H54 (cell line): ENCODE measurements around the gene ZNF331.

ENCODE experiments used
- DNase-seq: peaks from one replicate; pipeline ENCODE4 v3.0.0; 2011; ENCODE audit warnings: low spot score, mixed read lengths; ENCODE audit not compliant: insufficient read length
- FAIRE-seq: peaks from 3 replicates; lab custom pipeline; 2011; peaks lifted over from hg19 to GRCh38; lab: Jason Lieb, UNC
- POLR2A ChIP-seq: IDR thresholded peaks from 2 replicates; pipeline ENCODE4 v1.6.1; 2011; ENCODE audit warnings: low read depth, mild to moderate bottlenecking, low read length

The ZNF331 gene

GRCh38 chr19:53576941-53577653 lies 39.2 kb downstream of the ZNF331 start:
- DNase-seq (no peak), FAIRE-seq (no peak)
- TF ChIP-seq POLR2A, result no peak

DNA sequence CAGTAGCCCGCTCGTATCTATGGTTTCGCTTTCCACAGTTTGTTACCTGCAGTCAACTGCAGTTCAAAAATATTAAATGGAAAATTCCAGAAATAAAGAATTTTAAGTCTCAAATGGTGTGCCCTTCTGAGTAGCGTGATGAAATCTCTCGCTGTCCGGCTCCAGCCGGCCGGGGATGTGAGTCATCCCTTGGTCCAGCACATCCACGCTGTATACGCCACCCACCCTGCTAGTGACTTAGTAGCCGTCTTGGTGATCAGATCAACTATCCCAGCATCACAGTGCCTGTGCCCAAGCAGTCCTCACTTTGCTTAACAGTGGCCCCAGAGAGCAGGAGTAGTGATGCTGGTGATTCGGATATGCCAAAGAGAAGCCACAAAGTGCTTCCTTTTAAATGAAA lies 40.0 kb downstream of the ZNF331 start:
- FAIRE-seq (no peak), DNase-seq (no peak)
- TF ChIP-seq POLR2A, result no peak

DNA sequence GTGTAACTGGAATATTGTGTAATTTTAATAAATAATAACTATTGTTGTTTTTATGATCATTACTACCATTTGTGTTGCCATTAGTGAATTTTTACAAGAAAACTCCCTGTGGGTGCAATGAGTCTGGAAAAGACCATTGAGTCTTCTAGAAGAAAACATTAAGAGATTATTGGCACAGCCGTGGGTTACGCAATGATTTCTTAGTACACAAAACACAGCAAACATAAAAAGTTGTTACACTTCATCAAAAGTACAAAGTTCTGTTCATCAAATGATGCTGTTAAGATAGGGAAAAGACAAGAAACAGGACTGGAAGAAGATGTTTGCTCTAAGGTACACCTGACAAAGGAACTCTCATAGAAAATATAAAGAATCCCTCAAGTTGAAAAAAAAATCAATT lies 41.6 kb downstream of the ZNF331 start:
- FAIRE-seq (no peak), DNase-seq (no peak)
- TF ChIP-seq POLR2A, result no peak

GRCh38 chr19:53580871-53581835 lies 43.2 kb downstream of the ZNF331 start:
- DNase-seq (no peak), FAIRE-seq (no peak)
- TF ChIP-seq POLR2A, result no peak

DNA sequence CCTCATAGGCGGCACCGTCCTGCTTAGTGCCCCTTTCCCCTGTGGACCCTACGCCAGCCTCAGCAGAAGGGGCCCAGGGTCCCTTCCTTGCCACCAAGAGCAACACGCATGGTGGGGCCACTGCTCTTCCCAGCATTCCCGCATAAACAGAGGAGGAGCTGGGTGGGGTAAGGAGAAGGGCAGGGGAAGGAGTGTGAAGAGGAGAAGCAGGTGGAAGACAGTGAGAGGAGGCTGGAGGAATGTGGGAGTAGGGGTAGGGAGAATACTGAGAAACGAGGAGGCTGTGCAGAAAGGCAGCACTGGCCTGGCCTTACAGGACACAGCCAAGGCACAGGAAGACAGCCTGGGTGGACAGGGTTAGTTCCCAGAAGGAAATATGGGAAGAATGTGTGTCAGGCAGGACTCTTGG lies 43.9 kb downstream of the ZNF331 start:
- DNase-seq, result no peak
- no peak for FAIRE-seq
- no peak for TF ChIP-seq POLR2A

DNA sequence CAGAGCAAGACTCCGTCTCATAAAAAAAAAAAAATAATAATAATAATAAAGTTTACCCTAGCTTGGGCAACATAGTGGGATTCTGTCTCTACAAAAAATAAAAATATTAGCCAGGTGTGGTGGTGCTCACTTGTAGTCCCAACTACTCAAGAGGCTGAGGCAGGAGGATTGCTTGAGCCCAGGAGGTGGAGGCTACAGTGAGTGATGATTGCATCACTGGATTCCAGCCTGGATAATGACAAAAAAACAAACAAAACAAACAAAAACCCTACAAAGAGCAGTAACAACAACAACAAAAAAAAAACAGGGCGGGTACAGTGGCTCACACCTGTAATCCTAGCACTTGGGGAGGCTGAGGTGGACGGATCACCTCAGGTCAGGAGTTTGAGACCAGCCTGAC lies 45.2 kb downstream of the ZNF331 start:
- no peak for TF ChIP-seq POLR2A

GRCh38 chr19:53586277-53586691 lies 48.3 kb downstream of the ZNF331 start:
- FAIRE-seq (no peak), DNase-seq (no peak)
- no peak for TF ChIP-seq POLR2A

More for the DNA sequence above, 45.2 kb downstream of the ZNF331 start:
- FAIRE-seq (no peak), DNase-seq (no peak)

- no peak for TF ChIP-seq POLR2A
- no peak for DNase-seq
- no peak for FAIRE-seq
These were observed 57.0 kb downstream of the ZNF331 start for GRCh38 chr19:53594811-53595509.

GRCh38 chr19:53595510-53595867 lies 57.5 kb downstream of the ZNF331 start:
- FAIRE-seq, result no peak
- no peak for TF ChIP-seq POLR2A
- no peak for DNase-seq

DNA sequence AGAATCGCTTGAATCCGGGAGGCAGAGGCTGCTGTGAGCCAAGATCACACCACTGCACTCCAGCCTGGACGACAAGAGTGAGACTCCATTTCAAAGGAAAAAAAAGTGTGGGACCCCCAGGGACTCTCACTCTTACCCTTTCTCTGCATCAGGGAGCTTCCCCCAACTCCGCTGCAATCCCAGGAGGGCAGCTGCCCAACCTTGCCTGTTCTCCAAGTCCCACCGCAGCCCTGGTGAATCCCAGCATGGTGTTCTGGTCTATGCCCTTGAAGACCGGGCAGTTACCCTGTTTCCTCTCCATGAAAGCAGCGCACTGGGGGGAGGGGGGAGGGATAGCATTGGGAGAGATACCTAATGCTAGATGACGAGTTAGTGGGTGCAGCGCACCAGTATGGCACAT lies 58.1 kb downstream of the ZNF331 start:
- DNase-seq (no peak), FAIRE-seq (no peak)
- no peak for TF ChIP-seq POLR2A

- TF ChIP-seq POLR2A, result no peak
- FAIRE-seq, result no peak
- no peak for DNase-seq
These were observed 59.1 kb downstream of the ZNF331 start for GRCh38 chr19:53597023-53597422.

DNA sequence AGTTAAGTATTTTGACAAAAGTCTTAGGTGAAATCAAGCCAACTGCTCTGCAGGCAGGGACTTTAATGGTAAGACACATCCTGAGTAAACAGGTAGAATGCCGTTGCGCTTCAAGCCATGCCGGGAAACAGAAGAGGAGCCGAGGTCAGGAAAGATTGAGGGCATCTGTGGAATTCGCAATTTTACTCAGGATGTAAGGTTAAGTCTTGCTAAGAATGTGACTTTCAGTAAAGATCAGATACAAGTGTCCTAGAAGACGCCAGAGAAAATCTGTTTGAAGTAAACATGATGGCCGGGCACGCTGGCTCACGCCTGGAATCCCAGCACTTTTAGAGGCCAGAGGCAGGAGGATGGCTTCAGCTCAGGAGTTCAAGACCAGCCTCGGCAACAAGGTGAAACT lies 60.4 kb downstream of the ZNF331 start:
- no peak for TF ChIP-seq POLR2A
- no peak for FAIRE-seq
- DNase-seq, result no peak

DNA sequence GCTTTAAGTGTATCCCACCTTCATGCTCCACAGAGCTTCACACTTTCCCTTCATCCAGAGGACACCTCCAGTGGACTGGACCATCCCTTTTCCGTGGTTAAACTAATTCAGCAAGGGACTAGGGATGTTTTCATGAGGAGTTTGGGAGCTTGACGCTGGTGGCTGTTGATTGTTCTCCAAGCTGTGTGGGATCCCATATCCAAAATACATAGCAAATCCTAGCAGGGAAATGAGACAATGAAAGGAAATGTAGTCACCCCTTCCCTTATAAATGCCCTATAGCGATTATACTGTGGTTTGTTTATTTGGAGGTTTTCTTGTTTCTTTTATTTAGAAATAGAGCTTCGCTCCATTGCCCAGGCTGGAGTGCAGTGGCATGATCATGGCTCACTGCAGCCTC lies 62.3 kb downstream of the ZNF331 start:
- TF ChIP-seq POLR2A, result no peak
- FAIRE-seq (no peak), DNase-seq (no peak)

DNA sequence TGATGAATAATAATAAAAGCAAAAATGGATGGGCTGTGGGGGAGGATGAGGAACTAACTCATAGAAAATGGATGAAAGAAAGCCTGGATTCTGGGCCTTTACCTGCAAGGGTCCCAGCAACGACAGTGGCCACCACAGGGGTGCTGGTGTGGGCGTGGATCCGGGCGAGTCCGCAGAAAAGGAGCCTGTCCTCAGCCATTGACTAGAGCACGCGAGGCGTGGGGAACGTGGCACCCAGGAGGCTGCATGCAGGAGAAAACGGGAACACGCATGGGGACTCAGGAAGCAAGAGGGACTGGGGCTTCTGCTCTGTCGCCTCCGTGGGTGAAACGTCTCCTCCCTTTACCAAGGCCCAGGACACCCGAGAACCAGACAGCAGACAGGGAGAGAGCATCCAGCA lies 68.1 kb downstream of the ZNF331 start:
- TF ChIP-seq POLR2A, result no peak
- DNase-seq (no peak), FAIRE-seq (no peak)
